Measurements from ENCODE around the gene ASIC1.

Gene ASIC1

DNA sequence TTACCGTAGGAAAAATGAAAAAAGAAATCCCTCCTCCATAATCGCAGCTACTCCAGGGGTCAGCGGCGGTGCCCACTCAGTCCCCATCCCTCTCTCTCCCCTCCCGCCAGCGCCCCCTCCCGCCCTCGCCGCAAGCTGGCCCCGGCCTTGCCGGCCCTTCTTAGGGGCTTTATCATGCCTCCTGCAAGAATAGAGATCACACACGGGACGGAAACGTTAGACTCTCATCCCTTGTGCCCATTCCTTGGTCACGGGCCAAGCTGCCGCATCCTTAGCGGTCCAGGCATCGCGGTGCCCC is 53.9 kb downstream of the ASIC1 start:
- no peaks in the 10 kb centered on the region for H3K9me3 Mint-ChIP-seq
- peaks cover 64% of the 10 kb centered on the region for H3K4me1 Mint-ChIP-seq
- H3K27me3 Mint-ChIP-seq (ENCODE audit: low read depth, poor library complexity) = no peaks in the 10 kb centered on the region
- no peak for DNase-seq
- H3K4me3 Mint-ChIP-seq = peak overlapping the region; percentile 97
- peak overlapping the region; percentile 93 for H3K27ac Mint-ChIP-seq
- TF ChIP-seq, protein P1, sequence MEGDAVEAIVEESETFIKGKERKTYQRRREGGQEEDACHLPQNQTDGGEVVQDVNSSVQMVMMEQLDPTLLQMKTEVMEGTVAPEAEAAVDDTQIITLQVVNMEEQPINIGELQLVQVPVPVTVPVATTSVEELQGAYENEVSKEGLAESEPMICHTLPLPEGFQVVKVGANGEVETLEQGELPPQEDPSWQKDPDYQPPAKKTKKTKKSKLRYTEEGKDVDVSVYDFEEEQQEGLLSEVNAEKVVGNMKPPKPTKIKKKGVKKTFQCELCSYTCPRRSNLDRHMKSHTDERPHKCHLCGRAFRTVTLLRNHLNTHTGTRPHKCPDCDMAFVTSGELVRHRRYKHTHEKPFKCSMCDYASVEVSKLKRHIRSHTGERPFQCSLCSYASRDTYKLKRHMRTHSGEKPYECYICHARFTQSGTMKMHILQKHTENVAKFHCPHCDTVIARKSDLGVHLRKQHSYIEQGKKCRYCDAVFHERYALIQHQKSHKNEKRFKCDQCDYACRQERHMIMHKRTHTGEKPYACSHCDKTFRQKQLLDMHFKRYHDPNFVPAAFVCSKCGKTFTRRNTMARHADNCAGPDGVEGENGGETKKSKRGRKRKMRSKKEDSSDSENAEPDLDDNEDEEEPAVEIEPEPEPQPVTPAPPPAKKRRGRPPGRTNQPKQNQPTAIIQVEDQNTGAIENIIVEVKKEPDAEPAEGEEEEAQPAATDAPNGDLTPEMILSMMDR (IDR thresholded peaks at IDR 0.05) = no peak
- H3K36me3 Mint-ChIP-seq (ENCODE audit: low read depth) = peaks cover 11% of the 10 kb centered on the region

DNA sequence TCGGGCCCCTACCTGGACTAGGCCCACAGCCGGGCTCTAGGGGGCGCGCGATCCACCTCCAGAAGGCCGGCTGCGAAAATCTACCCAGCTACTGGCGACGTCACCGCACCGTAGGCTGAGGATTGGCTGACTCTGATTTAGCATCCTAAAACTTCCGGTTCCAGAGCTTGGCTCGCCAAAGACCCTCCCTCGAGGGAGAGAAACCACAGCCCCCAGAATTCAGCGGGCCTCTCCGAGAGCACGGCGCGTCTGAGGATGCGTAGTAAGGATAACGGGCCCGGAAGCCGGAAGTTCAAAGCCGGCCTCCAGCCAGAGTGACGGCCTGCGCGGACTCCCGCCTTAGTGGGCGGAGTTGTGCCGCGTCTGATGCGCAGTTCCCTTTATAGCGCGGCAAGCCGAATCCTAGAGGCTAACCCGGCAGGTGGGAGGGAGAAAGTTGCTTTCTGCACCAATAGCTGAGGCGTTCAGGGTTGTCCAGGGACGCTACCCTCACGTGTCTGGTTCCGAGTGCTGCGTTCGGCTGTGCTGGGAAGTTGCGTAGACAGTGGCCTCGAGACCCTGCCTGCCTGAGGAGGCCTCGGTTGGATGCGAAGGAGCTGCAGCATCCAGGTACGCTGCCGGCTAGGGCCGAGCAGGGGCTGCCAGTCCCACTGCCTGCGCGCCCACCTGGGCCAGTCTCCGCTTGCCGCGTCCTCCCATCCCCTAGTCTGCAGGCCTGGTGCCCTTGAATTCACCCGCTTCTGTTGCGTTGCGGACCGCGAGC is 54.5 kb downstream of the ASIC1 start, which contains the start of gene COX14:
Gene COX14, plus strand, starts transcription at position 544 of the 763 bp plus-strand sequence. CDS start 7,808 bp downstream, outside the sequence.
- Mint-ChIP-seq H3K4me3 (peak within 1 kb of the TSS; percentile 97), H3K36me3 (ENCODE audit: low read depth) (peaks cover 11% of the 10 kb centered on the region), H3K27ac (peak within 1 kb of the TSS; percentile 99), H3K9me3 (no peaks in the 10 kb centered on the region), H3K27me3 (ENCODE audit: low read depth, poor library complexity) (no peaks in the 10 kb centered on the region), H3K4me1 (peaks cover 63% of the 10 kb centered on the region)
- peak; percentile 99 for DNase-seq
- TF ChIP-seq, protein P1 (IDR thresholded peaks at IDR 0.05) = peak; percentile 92

DNA sequence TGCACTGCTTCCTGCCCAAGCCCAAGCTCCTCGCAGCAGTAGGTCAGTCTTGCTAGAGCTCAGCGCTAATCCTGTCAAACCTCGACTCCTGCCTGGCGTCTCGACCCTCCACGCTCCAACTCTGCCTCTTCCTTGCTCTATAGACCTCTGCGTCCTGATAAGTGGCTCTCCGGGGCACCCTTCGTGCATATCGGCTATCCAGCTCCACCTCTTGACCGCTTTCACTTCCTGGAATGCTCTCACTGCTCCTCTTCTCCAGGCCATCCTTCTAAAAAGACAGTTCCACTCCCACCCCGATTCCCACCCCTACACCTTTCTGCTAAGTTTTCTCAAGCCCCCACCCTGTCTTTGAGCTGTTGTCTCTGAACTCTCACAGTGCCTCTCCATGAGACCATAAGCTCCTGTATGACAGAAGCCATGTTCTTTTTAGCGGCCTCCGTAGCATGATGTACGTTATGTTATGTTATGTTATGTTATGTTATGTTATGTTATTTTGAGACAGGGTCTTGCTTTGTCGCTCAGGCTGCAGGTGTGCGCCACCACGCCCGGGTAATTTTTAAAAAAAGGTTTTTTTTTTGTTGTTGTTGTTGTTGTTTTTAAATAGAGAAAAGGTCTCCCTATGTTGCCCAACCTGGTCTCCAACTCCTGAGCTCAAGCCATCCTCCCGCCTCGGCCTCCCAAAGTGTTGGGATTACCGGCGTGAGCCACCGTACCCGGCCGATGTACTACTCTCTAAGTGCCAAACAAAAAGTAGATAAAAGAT is 55.2 kb downstream of the ASIC1 start:
- DNase-seq = no peak
- Mint-ChIP-seq H3K36me3 (ENCODE audit: low read depth) (peaks cover 15% of the 10 kb centered on the region), H3K4me3 (peak overlapping the region; percentile 97), H3K4me1 (peaks cover 56% of the 10 kb centered on the region), H3K27me3 (ENCODE audit: low read depth, poor library complexity) (no peaks in the 10 kb centered on the region), H3K27ac (peak overlapping the region; percentile 99), H3K9me3 (no peaks in the 10 kb centered on the region)
- TF ChIP-seq, protein P1 (IDR thresholded peaks at IDR 0.05) = no peak

DNA sequence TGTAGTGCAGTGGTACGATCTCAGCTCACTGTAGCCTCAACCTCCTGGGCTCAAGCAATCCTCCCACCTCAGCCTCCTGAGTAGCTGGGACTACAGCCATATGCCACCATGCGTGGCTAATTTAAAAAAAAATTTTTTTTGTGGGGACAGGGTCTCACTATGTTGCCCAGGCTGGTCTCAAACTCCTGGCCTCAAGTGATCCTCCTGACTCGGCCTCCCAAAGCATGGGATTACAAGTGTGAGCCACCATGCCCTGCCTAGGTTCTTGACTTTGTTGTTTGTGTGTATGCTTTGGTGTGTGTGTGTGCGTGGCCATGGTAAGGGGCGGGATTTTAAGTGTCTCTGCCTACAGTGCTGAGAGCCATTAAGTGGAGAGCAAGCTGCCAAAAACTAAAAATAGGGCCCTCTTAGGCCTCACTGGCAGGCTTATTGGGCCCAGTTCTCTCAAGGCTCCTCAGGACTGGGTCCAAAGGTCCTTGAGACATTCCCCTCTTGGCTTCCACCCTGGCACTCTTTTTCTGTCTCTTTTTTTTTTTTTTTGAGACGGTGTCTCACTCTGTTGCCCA is 59.7 kb downstream of the ASIC1 start:
- Mint-ChIP-seq H3K4me1 (peaks cover 20% of the 10 kb centered on the region), H3K36me3 (ENCODE audit: low read depth) (peaks cover 20% of the 10 kb centered on the region), H3K4me3 (no peak overlapping the region), H3K27ac (no peak overlapping the region), H3K9me3 (no peaks in the 10 kb centered on the region), H3K27me3 (ENCODE audit: low read depth, poor library complexity) (no peaks in the 10 kb centered on the region)
- no peak for DNase-seq
- TF ChIP-seq, protein P1 (IDR thresholded peaks at IDR 0.05) = no peak

DNA sequence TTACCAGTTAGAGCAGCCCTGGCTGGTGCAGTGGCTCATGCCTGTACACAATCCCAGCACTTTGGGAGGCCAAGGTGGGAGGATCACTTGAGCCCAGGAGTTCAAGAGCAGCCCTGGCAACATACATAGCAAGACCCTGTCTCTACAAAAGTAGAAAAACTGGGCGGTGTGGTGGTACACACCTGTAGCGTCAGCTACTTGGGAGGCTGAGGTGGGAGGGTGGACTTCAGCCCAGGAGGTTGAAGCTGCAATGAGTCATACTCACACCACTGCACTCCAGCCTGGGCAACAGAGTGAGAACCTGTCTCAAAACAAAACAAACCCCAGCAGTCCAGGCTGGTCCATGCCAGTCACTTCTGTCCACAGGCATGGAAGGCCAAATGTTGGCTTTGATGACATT is 62.0 kb downstream of the ASIC1 start:
- H3K9me3 Mint-ChIP-seq = no peaks in the 10 kb centered on the region
- H3K36me3 Mint-ChIP-seq (ENCODE audit: low read depth) = peaks cover 31% of the 10 kb centered on the region
- DNase-seq = no peak
- TF ChIP-seq, protein P1 (IDR thresholded peaks at IDR 0.05) = no peak
- H3K27me3 Mint-ChIP-seq (ENCODE audit: low read depth, poor library complexity) = no peaks in the 10 kb centered on the region
- H3K4me3 Mint-ChIP-seq = no peak overlapping the region
- H3K27ac Mint-ChIP-seq = no peak overlapping the region
- peaks cover 8% of the 10 kb centered on the region for H3K4me1 Mint-ChIP-seq

Data from nephron progenitor cell (in vitro differentiated cells).